ENCODE data around the gene OR4S2. TPM values are rescaled to one million over a fixed set of nuclear protein-coding genes. Genes with fewer than 3 reads are reported as not detected.

OR4S2 gene, protein sequence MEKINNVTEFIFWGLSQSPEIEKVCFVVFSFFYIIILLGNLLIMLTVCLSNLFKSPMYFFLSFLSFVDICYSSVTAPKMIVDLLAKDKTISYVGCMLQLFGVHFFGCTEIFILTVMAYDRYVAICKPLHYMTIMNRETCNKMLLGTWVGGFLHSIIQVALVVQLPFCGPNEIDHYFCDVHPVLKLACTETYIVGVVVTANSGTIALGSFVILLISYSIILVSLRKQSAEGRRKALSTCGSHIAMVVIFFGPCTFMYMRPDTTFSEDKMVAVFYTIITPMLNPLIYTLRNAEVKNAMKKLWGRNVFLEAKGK
- not detected in 2 replicates for total RNA-seq

DNA sequence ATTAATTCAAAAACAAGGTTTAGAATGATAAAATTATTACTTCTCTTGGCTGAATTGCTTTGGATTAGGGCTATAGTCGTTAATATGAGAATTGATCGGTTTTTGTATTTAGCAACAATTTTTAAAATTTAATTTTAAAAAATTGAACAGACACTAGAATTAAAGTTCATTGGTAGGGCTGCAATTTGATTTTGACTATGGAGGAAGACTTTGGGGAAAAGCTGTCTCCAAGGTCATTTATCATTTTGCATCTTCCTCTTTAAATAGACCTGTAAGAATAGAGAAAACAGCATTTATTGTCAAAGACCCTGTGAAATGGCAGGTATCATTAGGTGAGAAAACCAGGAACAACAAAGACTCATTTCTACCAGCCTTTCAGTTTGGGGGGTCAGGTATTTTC lies at the start of gene OR4S2:
Gene OR4S2 (plus strand): TSS at position 301 of the 400 bp plus-strand sequence. CDS start 2,577 bp downstream, outside the sequence.

DNA sequence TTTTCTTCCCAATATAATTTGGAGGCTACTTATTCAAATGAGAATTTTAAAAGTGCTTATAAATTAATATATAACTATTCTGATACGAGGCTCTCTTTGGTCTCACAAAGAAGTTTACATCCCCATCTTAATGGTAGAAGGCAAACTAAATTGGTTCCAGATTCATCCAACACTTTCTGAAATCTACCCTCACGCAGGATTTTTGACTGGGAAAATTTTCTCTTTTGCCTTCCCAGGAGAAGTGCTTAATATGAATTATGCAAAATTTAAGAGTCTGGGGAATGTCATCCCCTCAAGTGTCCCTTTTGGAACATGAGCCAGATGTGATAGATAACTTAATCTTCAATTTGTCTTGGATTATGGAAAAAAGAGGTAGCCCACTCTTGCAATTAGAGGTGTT lies 40.6 kb upstream of the OR4S2 start, which contains the start of gene OR4C11:
Gene OR4C11 (minus strand): TSS at position 101 of the 400 bp plus-strand sequence. CDS start 3,272 bp downstream, outside the sequence.

DNA sequence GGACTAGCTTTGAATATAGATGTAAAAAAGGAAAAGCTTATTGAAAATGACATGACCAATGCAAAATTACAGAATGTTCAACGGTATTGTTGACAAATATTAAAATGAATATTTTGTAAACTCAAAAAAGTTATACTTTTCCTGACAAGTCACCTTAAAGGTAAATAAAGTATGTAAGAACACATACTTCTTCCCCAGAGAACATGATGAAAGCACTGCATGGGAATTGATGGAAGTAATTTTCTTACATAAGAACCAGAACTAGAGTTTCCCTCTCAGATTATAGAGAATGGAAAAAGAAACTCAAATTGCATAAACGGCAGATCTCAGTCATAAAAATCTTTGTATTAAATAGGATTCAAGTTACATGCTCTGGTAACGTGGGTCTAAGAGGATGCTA lies 13.3 kb upstream of the OR4S2 start, which contains the start of gene OR4P4:
Gene OR4P4 (plus strand): TSS at position 301 of the 400 bp plus-strand sequence.

DNA sequence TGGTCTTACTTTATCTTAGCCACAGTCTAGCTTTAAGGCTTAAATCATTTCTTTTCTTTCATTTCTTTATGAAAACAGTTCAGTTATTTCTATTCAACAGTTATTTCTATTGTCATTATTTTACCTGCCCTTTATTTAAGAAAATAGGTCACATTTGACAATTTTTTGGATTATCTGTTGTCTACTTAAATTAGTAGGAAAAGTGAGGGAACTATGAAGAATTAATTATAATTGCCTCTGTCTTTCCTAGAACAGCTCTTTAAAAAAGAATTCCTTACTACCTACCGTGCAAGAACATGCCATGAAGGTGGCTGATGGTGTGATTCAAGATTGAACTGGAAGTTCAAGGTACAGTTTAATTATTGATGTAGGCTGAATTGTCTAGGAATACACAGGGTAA lies 13.8 kb downstream of the OR4S2 start, which contains the start of gene OR4C6:
Gene OR4C6 (plus strand): TSS at position 301 of the 400 bp plus-strand sequence. CDS start 2,966 bp downstream, outside the sequence.

Other genes starting within 250 kb of the OR4S2 start
- not detected in 2 replicates for gene OR4C15, start 93.9 kb upstream of the OR4S2 start, total RNA-seq
- gene OR4C16, start 76.2 kb upstream of the OR4S2 start, total RNA-seq: not detected in 2 replicates
- gene OR4C11, start 40.7 kb upstream of the OR4S2 start, total RNA-seq: not detected in 2 replicates
- gene OR4P4, start 13.2 kb upstream of the OR4S2 start, total RNA-seq: not detected in 2 replicates
- not detected in 2 replicates for gene OR4C6, start 13.9 kb downstream of the OR4S2 start, total RNA-seq
- gene OR5D13, start 125.1 kb downstream of the OR4S2 start, total RNA-seq: not detected in 2 replicates
- gene OR5D14, start 147.2 kb downstream of the OR4S2 start, total RNA-seq: not detected in 2 replicates
- gene OR5L1, start 163.0 kb downstream of the OR4S2 start, total RNA-seq: not detected in 2 replicates
- gene OR5D18, start 171.3 kb downstream of the OR4S2 start, total RNA-seq: not detected in 2 replicates
- not detected in 2 replicates for gene OR5L2, start 178.9 kb downstream of the OR4S2 start, total RNA-seq
- gene OR5D16, start 190.4 kb downstream of the OR4S2 start, total RNA-seq: not detected in 2 replicates
- gene TRIM51, start 235.0 kb downstream of the OR4S2 start, total RNA-seq: not detected in 2 replicates

All from endothelial cell of coronary artery (primary cell).